Loucy (cell line): ENCODE results near the gene HARS1.

Experiments
- CTCF ChIP-seq: fragments of 200-600 bp; sonication (generic); conservative IDR thresholded peaks from 2 replicates; pipeline ENCODE4 v1.5.1; 2014; ENCODE audit warnings: mild to moderate bottlenecking, antibody characterized with exemption, low read length
- EZH2phosphoT487 ChIP-seq: fragments of 200-600 bp; IDR thresholded peaks from 2 replicates; pipeline ENCODE4 v1.6.1; 2018; ENCODE audit warnings: antibody characterized with exemption, mild to moderate bottlenecking, moderate library complexity, borderline replicate concordance

- no peak for TF ChIP-seq CTCF
- TF ChIP-seq EZH2phosphoT487, result no peak
Measured at GRCh38 chr5:140631036-140631417, 60.1 kb downstream of the HARS1 start.
